Ectodermal cell (in vitro differentiated cells): ENCODE results near the gene SHKBP1.

Experiments
- H3K27ac ChIP-seq: 2 replicates; pipeline ENCODE4 v1.7.0; 2013; ENCODE audit warnings: mild to moderate bottlenecking, low read depth, low read length; ENCODE audit not compliant: insufficient read depth, poor library complexity, severe bottlenecking
- H3K27me3 ChIP-seq: 2 replicates; pipeline ENCODE4 v1.7.0; 2013; ENCODE audit warnings: mild to moderate bottlenecking, low read length; ENCODE audit not compliant: insufficient read depth, control insufficient read depth, poor library complexity, severe bottlenecking
- H3K36me3 ChIP-seq: one replicate; pipeline ENCODE4 v1.7.0; 2013; ENCODE audit warnings: low read length; ENCODE audit not compliant: control insufficient read depth, insufficient read depth
- H3K4me1 ChIP-seq: one replicate; pipeline ENCODE4 v1.7.0; 2013; ENCODE audit warnings: low read length; ENCODE audit not compliant: control insufficient read depth, insufficient read depth
- H3K4me3 ChIP-seq: 2 replicates; pipeline ENCODE4 v1.7.0; 2013; ENCODE audit warnings: low read depth, low read length, control low read depth; ENCODE audit not compliant: insufficient read depth
- H3K9me3 ChIP-seq: 2 replicates; pipeline ENCODE4 v1.7.0; 2013; ENCODE audit warnings: mild to moderate bottlenecking, low read length, moderate library complexity; ENCODE audit not compliant: control insufficient read depth
- WGBS, 2 experiments: methylation state at CpG; one replicate each; pipeline ENCODE4 v1.1.7; 2013; ENCODE audit warnings: missing lambda C conversion rate in 2 of 2; 5-methylcytosine and 5-hydroxymethylcytosine counted together

SHKBP1 gene

DNA sequence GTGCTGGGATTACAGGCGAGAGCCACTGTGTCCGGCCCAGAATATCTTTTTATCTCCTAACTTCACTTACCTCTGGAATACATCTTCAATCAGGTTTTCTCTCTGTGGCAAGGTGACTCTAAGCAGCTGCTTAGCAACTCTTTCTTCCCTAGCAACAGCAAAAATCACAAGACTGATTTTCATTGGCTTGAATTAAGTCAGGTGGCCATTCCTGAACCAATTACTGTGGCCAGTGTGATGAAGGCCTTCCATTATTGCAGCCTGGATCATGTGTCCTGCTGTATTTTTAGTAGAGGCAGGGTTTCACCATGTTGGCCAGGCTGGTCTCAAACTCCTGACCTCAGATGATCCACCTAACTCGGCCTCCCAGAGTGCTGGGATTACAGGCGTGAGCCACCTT lies 15.5 kb downstream of the SHKBP1 start:
- H3K27me3 ChIP-seq: peaks cover 9% of the 10 kb centered on the region
- no peaks in the 10 kb centered on the region for H3K36me3 ChIP-seq
- peaks cover 29% of the 10 kb centered on the region for H3K4me1 ChIP-seq
- H3K9me3 ChIP-seq: no peaks in the 10 kb centered on the region
- WGBS, 2 experiments: 89 to 92% methylated on average over 4 of the region's 4 CpGs
- H3K27ac ChIP-seq: no peak overlapping the region
- H3K4me3 ChIP-seq: no peak overlapping the region

DNA sequence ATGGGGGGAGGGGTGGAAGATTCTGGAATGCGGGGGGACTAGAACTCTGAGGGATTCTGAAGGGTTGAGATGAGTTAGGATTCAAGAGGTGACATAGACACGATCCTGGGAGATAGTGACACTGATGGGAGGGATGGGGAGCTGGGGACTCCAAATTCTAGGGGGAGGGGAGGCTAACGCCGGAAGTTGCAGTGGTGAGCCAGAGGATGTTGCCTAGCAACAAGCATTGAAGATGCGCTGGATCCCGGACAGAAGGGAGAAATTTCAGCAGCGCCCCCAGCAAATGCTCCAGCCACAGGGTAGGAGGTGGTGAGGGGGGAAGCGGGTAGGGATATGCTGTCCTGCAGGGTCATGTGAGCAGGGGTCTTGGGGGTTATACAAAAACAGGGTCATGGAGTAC lies 17.6 kb downstream of the SHKBP1 start:
- H3K4me3 ChIP-seq: no peak overlapping the region

DNA sequence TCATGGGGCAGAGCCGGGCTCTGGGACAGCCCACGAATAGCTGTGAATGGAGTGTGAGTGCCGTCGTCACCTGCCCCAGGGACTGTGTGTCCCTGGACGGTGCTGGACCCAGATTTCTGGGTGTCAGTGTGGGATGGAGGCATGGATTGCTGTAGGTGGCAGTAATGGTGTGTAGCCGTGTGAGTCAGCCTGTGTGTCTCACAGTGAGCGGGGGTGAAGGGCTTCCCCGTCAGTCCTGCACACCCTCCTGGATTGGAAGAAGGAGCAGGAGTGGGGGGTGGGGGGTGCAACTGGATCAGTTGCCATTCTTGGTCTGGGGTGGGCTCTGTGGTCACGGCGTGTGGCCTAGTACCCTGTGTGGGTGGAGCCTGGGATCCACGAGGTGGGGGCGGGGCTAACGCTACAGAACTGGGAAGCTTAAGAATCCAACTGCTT lies 18.0 kb downstream of the SHKBP1 start:
- Histone ChIP-seq H3K27ac (no peak overlapping the region), H3K27me3 (peaks cover 27% of the 10 kb centered on the region), H3K36me3 (no peaks in the 10 kb centered on the region), H3K4me3 (no peak overlapping the region), H3K9me3 (no peaks in the 10 kb centered on the region), H3K4me1 (peaks cover 32% of the 10 kb centered on the region)
- WGBS, 2 experiments: 44 to 47% methylated on average over 13 of the region's 13 CpGs

More for the DNA sequence above, 17.6 kb downstream of the SHKBP1 start:
- Histone ChIP-seq H3K27me3 (peaks cover 22% of the 10 kb centered on the region), H3K27ac (no peak overlapping the region), H3K4me1 (peaks cover 29% of the 10 kb centered on the region), H3K36me3 (no peaks in the 10 kb centered on the region), H3K9me3 (no peaks in the 10 kb centered on the region)
- 33 to 34% methylated on average over 8 of the region's 8 CpGs for WGBS, 2 experiments

DNA sequence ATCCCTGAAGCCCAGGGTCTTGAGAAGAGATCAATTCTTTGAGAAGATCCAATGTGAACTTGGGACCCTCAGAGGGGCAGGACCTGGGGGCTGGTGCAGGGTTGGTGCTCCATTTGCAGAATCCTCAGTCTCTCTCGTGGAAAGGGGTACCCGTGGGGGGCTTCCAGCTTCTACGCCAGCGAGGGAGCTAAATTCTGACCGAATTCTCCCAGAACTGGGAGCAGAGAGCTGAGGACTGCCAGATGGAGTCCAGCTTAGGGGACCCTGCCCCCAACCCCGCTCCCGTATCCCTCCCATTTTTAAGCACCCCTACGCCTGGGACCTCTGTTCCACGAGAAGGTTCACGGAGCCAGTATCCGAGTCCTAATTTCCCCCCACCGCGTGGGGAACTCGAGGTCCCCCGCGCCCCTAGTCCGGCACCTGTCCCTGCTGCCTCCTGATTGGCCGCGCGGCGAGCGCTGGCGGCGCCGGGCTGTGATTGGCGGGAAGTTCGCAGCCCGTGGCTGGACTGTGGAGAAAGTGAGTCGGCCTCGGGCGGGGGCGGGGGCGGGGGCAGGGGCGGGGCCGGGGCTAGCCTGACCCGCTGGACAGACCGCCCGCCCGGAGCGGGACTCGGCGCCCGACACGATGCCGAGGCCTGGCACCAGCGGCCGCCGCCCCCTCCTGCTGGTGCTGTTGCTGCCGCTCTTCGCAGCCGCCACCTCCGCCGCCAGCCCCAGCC lies 20.1 kb downstream of the SHKBP1 start:
- no peaks in the 10 kb centered on the region for H3K9me3 ChIP-seq
- H3K27ac ChIP-seq: no peak overlapping the region
- peaks cover 48% of the 10 kb centered on the region for H3K27me3 ChIP-seq
- no peaks in the 10 kb centered on the region for H3K36me3 ChIP-seq
- WGBS, 2 experiments: 11 to 12% methylated on average over 53 of the region's 53 CpGs
- peaks cover 30% of the 10 kb centered on the region for H3K4me1 ChIP-seq
- peak overlapping the region; percentile 47 for H3K4me3 ChIP-seq

DNA sequence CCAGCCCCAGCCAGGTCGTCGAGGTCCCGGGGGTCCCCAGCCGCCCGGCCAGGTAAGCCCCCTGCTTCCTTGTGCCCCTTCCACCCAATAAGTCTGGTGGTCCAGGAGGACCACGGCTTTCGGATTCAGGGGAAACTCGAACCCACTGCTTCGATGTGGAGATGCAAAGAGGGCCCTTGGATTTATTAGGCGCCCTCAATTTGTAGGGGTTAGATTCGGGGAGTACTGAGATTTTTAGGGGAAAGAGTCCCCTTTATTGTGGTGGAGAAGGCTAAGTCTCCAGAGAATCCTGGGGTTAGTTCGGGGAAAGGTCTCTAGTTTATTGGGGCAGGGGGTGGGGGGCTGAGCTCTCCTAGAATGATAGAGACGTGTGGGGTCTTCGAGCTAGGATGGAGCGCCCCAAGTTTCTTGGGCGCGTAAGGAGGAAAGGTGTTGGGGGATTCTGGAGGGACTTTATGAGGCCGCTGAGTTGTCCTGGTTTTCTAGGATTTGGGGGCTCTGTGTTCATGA lies 20.7 kb downstream of the SHKBP1 start:
- Histone ChIP-seq H3K27ac (no peak overlapping the region), H3K4me3 (peak overlapping the region; percentile 47)
- WGBS, 2 experiments: 13% methylated on average over 18 of the region's 18 CpGs

DNA sequence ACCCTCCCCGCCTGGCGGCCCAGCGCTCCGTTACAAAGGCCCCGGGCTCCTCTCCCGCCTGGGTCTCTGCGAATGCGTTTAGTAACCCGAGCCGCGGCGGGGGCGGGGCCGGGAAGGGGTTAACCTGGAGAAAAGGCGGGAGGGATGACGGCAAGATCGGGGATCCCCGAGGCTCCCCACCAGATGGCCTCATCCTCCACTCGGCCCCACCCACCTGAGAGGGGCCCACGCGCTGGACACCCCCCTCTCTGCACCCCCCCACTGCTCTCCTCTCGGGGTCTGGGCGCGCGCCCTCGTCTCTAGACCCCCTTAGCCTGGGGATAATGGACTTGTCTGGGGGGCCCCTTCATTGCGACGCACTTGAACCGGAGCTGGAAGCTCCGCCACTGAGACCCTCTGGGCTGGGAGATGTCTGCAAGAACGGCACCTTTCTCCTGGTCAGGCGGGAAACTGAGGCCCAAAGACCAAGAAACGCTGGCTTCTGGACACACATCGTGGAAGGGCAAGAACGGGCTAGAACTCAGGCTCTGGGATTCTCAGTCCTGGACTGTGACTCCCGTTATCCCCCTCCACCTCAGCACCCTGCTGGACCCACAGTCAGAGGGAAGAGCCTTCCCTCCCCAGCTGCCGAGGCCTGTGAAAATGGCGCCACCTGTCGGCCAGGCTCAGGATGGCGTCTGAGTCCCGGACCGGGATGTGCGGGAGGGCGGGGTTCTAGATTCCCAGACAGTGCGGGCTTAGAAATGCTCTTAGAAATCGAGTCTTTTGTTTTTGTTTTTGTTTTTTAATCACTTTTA lies 21.6 kb downstream of the SHKBP1 start:
- Histone ChIP-seq H3K4me3 (peak overlapping the region; percentile 47), H3K4me1 (peaks cover 45% of the 10 kb centered on the region), H3K9me3 (no peaks in the 10 kb centered on the region), H3K27ac (peak overlapping the region; percentile 52), H3K36me3 (no peaks in the 10 kb centered on the region), H3K27me3 (peaks cover 57% of the 10 kb centered on the region)
- WGBS, 2 experiments: 1% methylated on average over 45 of the region's 46 CpGs

More for the DNA sequence above, 20.7 kb downstream of the SHKBP1 start:
- Histone ChIP-seq H3K9me3 (no peaks in the 10 kb centered on the region), H3K36me3 (no peaks in the 10 kb centered on the region), H3K4me1 (peaks cover 36% of the 10 kb centered on the region), H3K27me3 (peaks cover 54% of the 10 kb centered on the region)

DNA sequence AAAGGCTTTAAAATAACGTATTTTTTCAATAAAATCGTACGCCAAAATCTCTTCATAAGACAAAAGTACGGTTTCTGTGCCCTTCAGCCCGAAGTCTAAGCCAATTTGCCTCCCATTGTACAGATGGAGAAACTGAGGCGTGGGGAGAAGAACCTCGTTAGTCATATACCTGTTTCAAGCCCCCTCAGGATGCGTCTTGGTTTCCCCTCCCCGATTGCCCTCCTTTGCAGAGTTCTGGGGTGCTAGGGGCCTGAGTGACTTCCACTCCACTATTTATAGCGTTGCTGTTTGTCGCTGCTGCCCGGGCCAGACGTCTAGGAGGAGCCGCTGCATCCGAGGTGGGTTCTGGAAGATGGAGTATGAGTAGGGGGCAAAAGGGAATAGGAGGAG lies 22.2 kb downstream of the SHKBP1 start:
- Histone ChIP-seq H3K9me3 (no peaks in the 10 kb centered on the region), H3K27ac (no peak overlapping the region), H3K4me3 (no peak overlapping the region), H3K4me1 (peaks cover 48% of the 10 kb centered on the region), H3K27me3 (peaks cover 57% of the 10 kb centered on the region), H3K36me3 (no peaks in the 10 kb centered on the region)
- WGBS, 2 experiments: 23 to 24% methylated on average over 12 to 14 of the region's 15 CpGs

DNA sequence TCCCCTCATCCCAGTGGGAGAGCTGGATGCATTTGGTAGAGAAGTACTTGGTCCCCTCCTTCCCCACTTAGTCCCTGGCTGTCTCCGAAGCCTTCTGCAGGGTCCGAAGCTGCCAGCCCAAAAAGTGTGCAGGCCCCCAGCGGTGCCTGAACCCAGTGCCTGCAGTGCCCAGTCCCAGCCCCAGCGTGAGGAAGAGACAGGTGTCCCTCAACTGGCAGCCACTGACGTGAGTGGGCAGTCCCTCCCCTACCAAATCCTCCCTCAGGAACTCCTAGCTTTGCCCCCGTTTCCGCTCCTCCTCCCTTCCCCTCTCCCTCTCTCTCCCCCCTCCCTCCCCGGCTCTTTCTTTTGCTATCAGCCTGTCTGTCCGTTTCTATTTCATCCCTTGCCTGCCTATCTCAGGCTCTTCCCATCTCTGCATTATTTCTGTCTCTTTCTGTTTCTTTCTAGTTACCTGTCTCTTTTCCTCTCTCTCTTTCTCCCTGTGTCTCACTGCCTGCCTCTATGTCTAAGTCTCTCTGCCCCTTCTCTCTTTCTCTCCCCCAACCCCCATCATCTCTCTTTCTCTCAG lies 22.7 kb downstream of the SHKBP1 start:
- peaks cover 61% of the 10 kb centered on the region for H3K27me3 ChIP-seq

DNA sequence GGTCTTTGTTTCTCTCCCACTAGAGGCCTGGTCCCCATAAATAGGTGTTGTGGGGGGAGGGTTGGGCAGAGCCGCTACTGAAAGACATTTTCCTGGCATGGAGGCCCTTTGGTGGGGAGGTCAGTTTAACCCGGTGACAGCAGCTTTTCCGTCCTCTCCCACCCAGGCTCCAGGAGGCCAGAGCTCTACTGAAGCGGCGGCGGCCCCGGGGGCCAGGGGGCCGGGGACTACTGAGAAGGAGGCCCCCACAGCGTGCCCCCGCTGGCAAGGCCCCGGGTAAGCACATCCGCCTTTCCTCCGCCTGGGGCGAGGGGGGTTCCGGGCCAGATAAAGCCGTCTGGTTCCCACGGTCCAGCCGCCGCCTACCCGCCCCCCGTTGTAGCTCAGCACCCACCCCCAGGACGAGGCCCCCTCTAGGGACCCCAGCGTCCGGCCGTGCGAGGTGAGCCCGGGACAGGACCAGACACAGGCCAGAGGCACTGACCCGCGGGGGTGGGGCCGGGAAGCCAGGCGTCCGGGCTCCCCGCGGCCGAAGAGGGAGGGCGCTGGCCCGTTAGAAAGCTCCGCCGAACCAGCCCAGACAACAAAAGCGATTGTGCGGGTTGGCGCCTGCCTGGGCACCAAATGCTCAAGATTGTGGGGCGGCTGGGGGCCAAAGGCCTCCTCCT lies 23.4 kb downstream of the SHKBP1 start:
- 11 to 13% methylated on average over 43 of the region's 43 CpGs for WGBS, 2 experiments

More for the DNA sequence above, 22.7 kb downstream of the SHKBP1 start:
- H3K36me3 ChIP-seq: no peaks in the 10 kb centered on the region
- WGBS, 2 experiments: 9 to 10% methylated on average over 9 of the region's 9 CpGs
- H3K4me1 ChIP-seq: peaks cover 46% of the 10 kb centered on the region
- H3K4me3 ChIP-seq: no peak overlapping the region
- no peak overlapping the region for H3K27ac ChIP-seq
- no peaks in the 10 kb centered on the region for H3K9me3 ChIP-seq

More for the DNA sequence above, 23.4 kb downstream of the SHKBP1 start:
- Histone ChIP-seq H3K4me1 (peaks cover 46% of the 10 kb centered on the region), H3K9me3 (no peaks in the 10 kb centered on the region), H3K36me3 (no peaks in the 10 kb centered on the region), H3K4me3 (no peak overlapping the region), H3K27ac (no peak overlapping the region), H3K27me3 (peaks cover 67% of the 10 kb centered on the region)
